HEK293 (cell line): Measurements from ENCODE around the gene RNF39.

ENCODE experiments used
- IKZF3 ChIP-seq: fragments of 450-650 bp; IDR thresholded peaks from 2 replicates; pipeline ENCODE4 v1.5.0; 2018; ENCODE audit warnings: missing biosample characterization, mild to moderate bottlenecking, missing genetic modification characterization, moderate library complexity
- ZBTB1 ChIP-seq: fragments of 450-650 bp; formaldehyde crosslinking; IDR thresholded peaks from 2 replicates; pipeline ENCODE4 v1.5.1; 2016; ENCODE audit warnings: missing biosample characterization, missing genetic modification characterization
- ZBTB7A ChIP-seq: fragments of 450-650 bp; formaldehyde crosslinking; IDR thresholded peaks from 2 replicates; pipeline ENCODE4 v1.5.1; 2016; ENCODE audit warnings: low read depth, missing biosample characterization, missing genetic modification characterization
- ZNF155 ChIP-seq: fragments of 450-650 bp; formaldehyde crosslinking; IDR thresholded peaks from 2 replicates; pipeline ENCODE4 v1.5.1; 2016; ENCODE audit warnings: missing biosample characterization, missing genetic modification characterization
- ZNF311 ChIP-seq: fragments of 450-650 bp; formaldehyde crosslinking; IDR thresholded peaks from 2 replicates; pipeline ENCODE4 v1.5.1; 2017; ENCODE audit warnings: missing biosample characterization, missing genetic modification characterization, borderline replicate concordance
- ZNF37A ChIP-seq: fragments of 450-650 bp; IDR thresholded peaks from 2 replicates; pipeline ENCODE4 v1.5.1; 2018; ENCODE audit warnings: missing biosample characterization, missing genetic modification characterization
- ZNF398 ChIP-seq: fragments of 450-650 bp; formaldehyde crosslinking; IDR thresholded peaks from 2 replicates; pipeline ENCODE4 v1.5.1; 2017; ENCODE audit warnings: missing biosample characterization, missing genetic modification characterization
- ZNF558 ChIP-seq: fragments of 450-650 bp; formaldehyde crosslinking; IDR thresholded peaks from 2 replicates; pipeline ENCODE4 v1.5.1; 2016; ENCODE audit warnings: missing biosample characterization, missing genetic modification characterization
- ZNF561 ChIP-seq: fragments of 450-650 bp; IDR thresholded peaks from 2 replicates; pipeline ENCODE4 v1.5.1; 2018; ENCODE audit warnings: missing biosample characterization, missing genetic modification characterization, borderline replicate concordance
- ZSCAN5A ChIP-seq: fragments of 450-650 bp; formaldehyde crosslinking; IDR thresholded peaks from 2 replicates; pipeline ENCODE4 v1.5.1; 2016; ENCODE audit warnings: missing biosample characterization, missing genetic modification characterization
- TF ChIP-seq, protein P1 (sequence below): fragments of 450-650 bp; formaldehyde crosslinking; IDR thresholded peaks from 2 replicates; pipeline ENCODE4 v1.5.1; 2016; ENCODE audit warnings: missing biosample characterization, missing genetic modification characterization
- TF ChIP-seq, protein P2 (sequence below): fragments of 450-650 bp; formaldehyde crosslinking; IDR thresholded peaks from 2 replicates; pipeline ENCODE4 v1.5.1; 2016; ENCODE audit warnings: missing biosample characterization, missing genetic modification characterization, low read depth
- TF ChIP-seq, protein P3 (sequence below): fragments of 450-650 bp; formaldehyde crosslinking; IDR thresholded peaks from 2 replicates; pipeline ENCODE4 v1.5.1; 2016; ENCODE audit warnings: missing biosample characterization, missing genetic modification characterization

DNA sequence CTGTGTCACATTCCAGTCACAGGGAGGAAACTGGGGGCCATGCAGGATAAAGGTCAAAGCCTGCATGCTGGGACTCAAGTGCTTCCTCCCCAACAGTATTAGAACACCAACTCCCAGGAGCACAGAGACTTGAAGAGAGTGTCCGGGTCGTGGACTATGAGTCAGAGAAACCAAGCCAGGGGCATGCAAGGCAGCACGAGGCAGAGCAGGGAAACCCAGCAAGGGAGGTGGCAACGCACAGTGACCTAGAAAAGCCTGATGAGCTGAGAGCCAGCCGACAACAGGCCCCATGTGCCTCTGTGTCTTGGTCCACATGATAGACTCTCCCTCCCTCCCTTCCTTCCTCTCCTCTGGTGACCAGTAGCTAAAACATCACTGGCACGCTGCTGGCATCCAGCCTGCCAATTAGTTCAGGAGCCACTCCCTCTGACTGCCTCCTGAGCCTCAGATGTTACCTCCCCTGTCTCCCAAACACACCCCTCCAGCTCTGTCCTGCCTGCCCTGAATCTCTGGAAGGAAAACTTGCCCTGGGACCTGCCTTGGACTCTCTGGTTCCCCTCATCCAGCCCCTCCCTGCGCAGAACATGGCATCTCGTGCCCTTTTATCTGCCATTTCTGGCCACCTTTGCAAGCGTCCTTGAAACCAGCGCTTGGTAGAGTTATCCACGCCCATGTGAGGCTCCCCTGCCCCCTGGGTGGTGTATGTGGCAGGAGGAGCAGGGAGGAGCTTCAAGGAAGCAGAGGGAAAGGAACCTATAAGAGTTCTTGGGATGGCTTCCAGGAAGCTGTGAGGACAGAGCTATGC is 16.2 kb upstream of the RNF39 start:
- TF ChIP-seq, protein P1, sequence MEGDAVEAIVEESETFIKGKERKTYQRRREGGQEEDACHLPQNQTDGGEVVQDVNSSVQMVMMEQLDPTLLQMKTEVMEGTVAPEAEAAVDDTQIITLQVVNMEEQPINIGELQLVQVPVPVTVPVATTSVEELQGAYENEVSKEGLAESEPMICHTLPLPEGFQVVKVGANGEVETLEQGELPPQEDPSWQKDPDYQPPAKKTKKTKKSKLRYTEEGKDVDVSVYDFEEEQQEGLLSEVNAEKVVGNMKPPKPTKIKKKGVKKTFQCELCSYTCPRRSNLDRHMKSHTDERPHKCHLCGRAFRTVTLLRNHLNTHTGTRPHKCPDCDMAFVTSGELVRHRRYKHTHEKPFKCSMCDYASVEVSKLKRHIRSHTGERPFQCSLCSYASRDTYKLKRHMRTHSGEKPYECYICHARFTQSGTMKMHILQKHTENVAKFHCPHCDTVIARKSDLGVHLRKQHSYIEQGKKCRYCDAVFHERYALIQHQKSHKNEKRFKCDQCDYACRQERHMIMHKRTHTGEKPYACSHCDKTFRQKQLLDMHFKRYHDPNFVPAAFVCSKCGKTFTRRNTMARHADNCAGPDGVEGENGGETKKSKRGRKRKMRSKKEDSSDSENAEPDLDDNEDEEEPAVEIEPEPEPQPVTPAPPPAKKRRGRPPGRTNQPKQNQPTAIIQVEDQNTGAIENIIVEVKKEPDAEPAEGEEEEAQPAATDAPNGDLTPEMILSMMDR (tag by site-specific recombination) = no peak
- TF ChIP-seq ZNF398 (tag by site-specific recombination) (0 out of 2 replicates have a peak, but pooled peaks have one; percentile 24), ZBTB7A (tag by site-specific recombination) (no peak), ZSCAN5A (tag by site-specific recombination) (no peak), ZNF311 (tag by site-specific recombination) (no peak), ZNF37A (no peak), ZBTB1 (tag by site-specific recombination) (no peak), ZNF155 (tag by site-specific recombination) (no peak), ZNF561 (tag by site-specific recombination) (no peak), ZNF558 (tag by site-specific recombination) (no peak), IKZF3 (tag by site-specific recombination) (no peak)
- TF ChIP-seq, protein P2, sequence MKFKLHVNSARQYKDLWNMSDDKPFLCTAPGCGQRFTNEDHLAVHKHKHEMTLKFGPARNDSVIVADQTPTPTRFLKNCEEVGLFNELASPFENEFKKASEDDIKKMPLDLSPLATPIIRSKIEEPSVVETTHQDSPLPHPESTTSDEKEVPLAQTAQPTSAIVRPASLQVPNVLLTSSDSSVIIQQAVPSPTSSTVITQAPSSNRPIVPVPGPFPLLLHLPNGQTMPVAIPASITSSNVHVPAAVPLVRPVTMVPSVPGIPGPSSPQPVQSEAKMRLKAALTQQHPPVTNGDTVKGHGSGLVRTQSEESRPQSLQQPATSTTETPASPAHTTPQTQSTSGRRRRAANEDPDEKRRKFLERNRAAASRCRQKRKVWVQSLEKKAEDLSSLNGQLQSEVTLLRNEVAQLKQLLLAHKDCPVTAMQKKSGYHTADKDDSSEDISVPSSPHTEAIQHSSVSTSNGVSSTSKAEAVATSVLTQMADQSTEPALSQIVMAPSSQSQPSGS = no peak
- TF ChIP-seq, protein P3, sequence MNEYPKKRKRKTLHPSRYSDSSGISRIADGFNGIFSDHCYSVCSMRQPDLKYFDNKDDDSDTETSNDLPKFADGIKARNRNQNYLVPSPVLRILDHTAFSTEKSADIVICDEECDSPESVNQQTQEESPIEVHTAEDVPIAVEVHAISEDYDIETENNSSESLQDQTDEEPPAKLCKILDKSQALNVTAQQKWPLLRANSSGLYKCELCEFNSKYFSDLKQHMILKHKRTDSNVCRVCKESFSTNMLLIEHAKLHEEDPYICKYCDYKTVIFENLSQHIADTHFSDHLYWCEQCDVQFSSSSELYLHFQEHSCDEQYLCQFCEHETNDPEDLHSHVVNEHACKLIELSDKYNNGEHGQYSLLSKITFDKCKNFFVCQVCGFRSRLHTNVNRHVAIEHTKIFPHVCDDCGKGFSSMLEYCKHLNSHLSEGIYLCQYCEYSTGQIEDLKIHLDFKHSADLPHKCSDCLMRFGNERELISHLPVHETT = no peak
